ENCODE measurements around the gene CLCN1.

Gene CLCN1

GRCh38 chr7:143358626-143359025, 42.7 kb downstream of the CLCN1 start:
- Histone ChIP-seq H3K4me1 (ENCODE audit: control insufficient read depth, insufficient read depth, low read length) (peaks cover 3% of the 10 kb centered on the region), H3K36me3 (ENCODE audit: insufficient read depth, low read length) (no peaks in the 10 kb centered on the region), H3K9ac (ENCODE audit: low read depth, low read length) (no peak overlapping the region), H3K4me2 (ENCODE audit: low read length) (no peak overlapping the region), H3K9me3 (replicated peaks; ENCODE audit: low read length) (no peaks in the 10 kb centered on the region), H3K27me3 (ENCODE audit: control insufficient read depth, insufficient read depth, low read length) (peaks cover 20% of the 10 kb centered on the region), H3K4me3 (ENCODE audit: low read length) (no peak overlapping the region)

GRCh38 chr7:143359771-143360353, 44.0 kb downstream of the CLCN1 start:
- Histone ChIP-seq H3K4me2 (ENCODE audit: low read length) (no peak overlapping the region), H3K36me3 (ENCODE audit: insufficient read depth, low read length) (no peaks in the 10 kb centered on the region), H3K9ac (ENCODE audit: low read depth, low read length) (no peak overlapping the region), H3K4me3 (ENCODE audit: low read length) (no peak overlapping the region), H3K27me3 (ENCODE audit: control insufficient read depth, insufficient read depth, low read length) (peaks cover 33% of the 10 kb centered on the region), H3K4me1 (ENCODE audit: control insufficient read depth, insufficient read depth, low read length) (peaks cover 3% of the 10 kb centered on the region), H3K9me3 (replicated peaks; ENCODE audit: low read length) (no peaks in the 10 kb centered on the region)

GRCh38 chr7:143360788-143361551, 45.1 kb downstream of the CLCN1 start:
- H3K27me3 ChIP-seq (ENCODE audit: control insufficient read depth, insufficient read depth, low read length) = peaks cover 36% of the 10 kb centered on the region
- H3K4me3 ChIP-seq (ENCODE audit: low read length) = no peak overlapping the region
- no peak overlapping the region for H3K4me2 ChIP-seq (ENCODE audit: low read length)
- no peaks in the 10 kb centered on the region for H3K9me3 ChIP-seq (replicated peaks; ENCODE audit: low read length)
- no peaks in the 10 kb centered on the region for H3K36me3 ChIP-seq (ENCODE audit: insufficient read depth, low read length)
- no peak overlapping the region for H3K9ac ChIP-seq (ENCODE audit: low read depth, low read length)
- H3K4me1 ChIP-seq (ENCODE audit: control insufficient read depth, insufficient read depth, low read length) = peaks cover 3% of the 10 kb centered on the region

GRCh38 chr7:143361552-143362130, 45.7 kb downstream of the CLCN1 start:
- H3K4me3 ChIP-seq (ENCODE audit: low read length) = peak overlapping the region; percentile 76
- H3K27me3 ChIP-seq (ENCODE audit: control insufficient read depth, insufficient read depth, low read length) = peaks cover 36% of the 10 kb centered on the region
- H3K9me3 ChIP-seq (replicated peaks; ENCODE audit: low read length) = no peaks in the 10 kb centered on the region
- H3K36me3 ChIP-seq (ENCODE audit: insufficient read depth, low read length) = no peaks in the 10 kb centered on the region
- peaks cover 3% of the 10 kb centered on the region for H3K4me1 ChIP-seq (ENCODE audit: control insufficient read depth, insufficient read depth, low read length)
- H3K9ac ChIP-seq (ENCODE audit: low read depth, low read length) = no peak overlapping the region
- H3K4me2 ChIP-seq (ENCODE audit: low read length) = peak overlapping the region; percentile 96

- Histone ChIP-seq H3K4me1 (ENCODE audit: control insufficient read depth, insufficient read depth, low read length) (peaks cover 3% of the 10 kb centered on the region), H3K36me3 (ENCODE audit: insufficient read depth, low read length) (no peaks in the 10 kb centered on the region), H3K9me3 (replicated peaks; ENCODE audit: low read length) (no peaks in the 10 kb centered on the region), H3K27me3 (ENCODE audit: control insufficient read depth, insufficient read depth, low read length) (peaks cover 41% of the 10 kb centered on the region), H3K4me3 (ENCODE audit: low read length) (peak within 1 kb of the TSS; percentile 76), H3K4me2 (ENCODE audit: low read length) (peak within 1 kb of the TSS; percentile 96), H3K9ac (ENCODE audit: low read depth, low read length) (no peak within 1 kb of the TSS)
Observed at GRCh38 chr7:143362131-143363015, 46.5 kb downstream of the CLCN1 start, which contains the start of gene FAM131B. TSS of gene FAM131B (minus strand) at chr7:143362713. CDS start at chr7:143362603, 110 bp downstream.

GRCh38 chr7:143363016-143363937, 47.4 kb downstream of the CLCN1 start:
- H3K4me2 ChIP-seq (ENCODE audit: low read length) = peak overlapping the region; percentile 67
- peak overlapping the region; percentile 54 for H3K4me3 ChIP-seq (ENCODE audit: low read length)
- H3K4me1 ChIP-seq (ENCODE audit: control insufficient read depth, insufficient read depth, low read length) = peaks cover 8% of the 10 kb centered on the region
- H3K9ac ChIP-seq (ENCODE audit: low read depth, low read length) = no peak overlapping the region
- no peaks in the 10 kb centered on the region for H3K36me3 ChIP-seq (ENCODE audit: insufficient read depth, low read length)
- H3K27me3 ChIP-seq (ENCODE audit: control insufficient read depth, insufficient read depth, low read length) = peaks cover 41% of the 10 kb centered on the region
- H3K9me3 ChIP-seq (replicated peaks; ENCODE audit: low read length) = no peaks in the 10 kb centered on the region

GRCh38 chr7:143367972-143368371, 52.1 kb downstream of the CLCN1 start:
- peaks cover 18% of the 10 kb centered on the region for H3K4me1 ChIP-seq (ENCODE audit: control insufficient read depth, insufficient read depth, low read length)
- peaks cover 27% of the 10 kb centered on the region for H3K27me3 ChIP-seq (ENCODE audit: control insufficient read depth, insufficient read depth, low read length)
- H3K4me3 ChIP-seq (ENCODE audit: low read length) = no peak overlapping the region
- no peaks in the 10 kb centered on the region for H3K9me3 ChIP-seq (replicated peaks; ENCODE audit: low read length)
- no peak overlapping the region for H3K4me2 ChIP-seq (ENCODE audit: low read length)
- no peak overlapping the region for H3K9ac ChIP-seq (ENCODE audit: low read depth, low read length)
- no peaks in the 10 kb centered on the region for H3K36me3 ChIP-seq (ENCODE audit: insufficient read depth, low read length)

- H3K4me1 ChIP-seq (ENCODE audit: control insufficient read depth, insufficient read depth, low read length) = peaks cover 18% of the 10 kb centered on the region
- H3K9me3 ChIP-seq (replicated peaks; ENCODE audit: low read length) = no peaks in the 10 kb centered on the region
- H3K4me3 ChIP-seq (ENCODE audit: low read length) = no peak overlapping the region
- H3K27me3 ChIP-seq (ENCODE audit: control insufficient read depth, insufficient read depth, low read length) = peaks cover 23% of the 10 kb centered on the region
- no peaks in the 10 kb centered on the region for H3K36me3 ChIP-seq (ENCODE audit: insufficient read depth, low read length)
- no peak overlapping the region for H3K4me2 ChIP-seq (ENCODE audit: low read length)
- no peak overlapping the region for H3K9ac ChIP-seq (ENCODE audit: low read depth, low read length)
Observed at GRCh38 chr7:143368387-143368786, 52.5 kb downstream of the CLCN1 start.

GRCh38 chr7:143369678-143370651, 54.1 kb downstream of the CLCN1 start:
- Histone ChIP-seq H3K36me3 (ENCODE audit: insufficient read depth, low read length) (no peaks in the 10 kb centered on the region), H3K9ac (ENCODE audit: low read depth, low read length) (no peak overlapping the region), H3K4me1 (ENCODE audit: control insufficient read depth, insufficient read depth, low read length) (peaks cover 23% of the 10 kb centered on the region), H3K9me3 (replicated peaks; ENCODE audit: low read length) (no peaks in the 10 kb centered on the region), H3K4me3 (ENCODE audit: low read length) (no peak overlapping the region), H3K4me2 (ENCODE audit: low read length) (no peak overlapping the region), H3K27me3 (ENCODE audit: control insufficient read depth, insufficient read depth, low read length) (peaks cover 8% of the 10 kb centered on the region)

GRCh38 chr7:143372070-143372469, 56.2 kb downstream of the CLCN1 start:
- peaks cover 38% of the 10 kb centered on the region for H3K4me1 ChIP-seq (ENCODE audit: control insufficient read depth, insufficient read depth, low read length)
- H3K4me2 ChIP-seq (ENCODE audit: low read length) = no peak overlapping the region
- H3K9ac ChIP-seq (ENCODE audit: low read depth, low read length) = no peak overlapping the region
- no peaks in the 10 kb centered on the region for H3K36me3 ChIP-seq (ENCODE audit: insufficient read depth, low read length)
- H3K4me3 ChIP-seq (ENCODE audit: low read length) = no peak overlapping the region
- H3K27me3 ChIP-seq (ENCODE audit: control insufficient read depth, insufficient read depth, low read length) = peaks cover under 1% of the 10 kb centered on the region
- H3K9me3 ChIP-seq (replicated peaks; ENCODE audit: low read length) = no peaks in the 10 kb centered on the region
